GM19099 (cell line): Measurements from ENCODE around the gene TBCCD1.

Experiments used
- POLR2A ChIP-seq: IDR thresholded peaks from 3 replicates; pipeline ENCODE4 v1.6.1; 2011; ENCODE audit warnings: low read depth; ENCODE audit not compliant: insufficient read length; ENCODE audit errors: extremely low read depth

The TBCCD1 gene

DNA sequence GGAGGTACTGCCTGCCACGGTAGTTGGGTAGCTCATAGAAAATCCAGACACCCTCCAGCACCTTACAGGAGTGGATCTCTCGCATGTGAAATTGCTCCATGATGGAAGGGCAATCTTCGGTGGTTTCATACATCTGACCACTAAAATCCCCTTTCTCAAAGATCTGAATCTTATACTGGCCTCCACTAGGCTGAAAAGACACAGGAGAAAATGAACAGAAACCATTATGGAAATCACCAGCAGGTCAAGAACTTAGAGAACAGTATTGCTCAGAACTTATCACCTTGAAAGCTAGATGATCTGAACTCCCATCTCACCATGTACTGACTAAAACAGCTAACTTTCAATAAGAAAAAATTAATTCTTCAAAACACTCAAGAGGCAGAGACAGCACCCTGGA lies 28.4 kb downstream of the TBCCD1 start:
- no peak for TF ChIP-seq POLR2A

DNA sequence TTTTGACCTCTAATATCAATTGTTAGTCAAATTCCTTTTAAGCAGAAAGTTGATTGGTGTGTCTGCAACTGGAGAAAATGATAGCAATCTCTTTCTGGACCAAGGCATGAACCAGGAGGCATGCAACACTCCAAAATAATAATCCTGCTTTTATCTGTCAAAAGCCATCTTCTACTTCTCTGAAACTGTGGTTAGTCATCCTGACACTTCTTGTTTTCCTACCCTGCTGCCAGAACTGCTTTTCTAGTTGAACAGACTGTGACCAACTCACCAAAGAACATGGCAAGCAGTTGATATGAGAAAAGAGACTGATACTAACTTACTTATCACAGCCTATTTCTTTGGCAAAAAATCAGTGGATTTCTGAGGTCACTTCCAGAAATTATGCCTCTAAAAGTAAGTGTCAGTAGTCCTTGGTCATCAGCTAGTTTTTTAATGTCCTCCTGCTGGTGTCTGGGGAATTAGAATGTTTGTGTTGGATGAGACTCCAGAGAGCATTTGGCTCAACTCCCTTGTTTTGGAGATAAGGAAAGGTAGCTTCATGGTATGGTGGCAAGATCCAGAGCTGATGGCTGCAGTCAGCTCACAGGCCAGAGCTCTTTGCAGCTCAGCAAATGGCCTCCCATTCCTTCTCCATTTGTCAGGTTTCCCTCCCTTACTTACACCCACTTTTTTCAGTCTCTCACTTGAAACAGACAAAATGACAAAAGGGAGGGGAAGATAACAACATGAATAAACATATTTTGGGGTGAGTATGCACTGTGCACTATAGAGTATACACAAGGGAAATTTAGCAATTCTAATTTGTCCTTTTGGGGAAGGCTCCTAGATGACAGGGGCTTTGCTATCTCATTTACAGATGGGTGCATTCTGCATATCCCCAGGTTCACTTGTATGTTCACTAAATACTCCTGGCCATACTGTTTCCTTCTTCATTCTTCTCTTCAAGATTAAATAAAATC lies 30.0 kb downstream of the TBCCD1 start:
- no peak for TF ChIP-seq POLR2A

DNA sequence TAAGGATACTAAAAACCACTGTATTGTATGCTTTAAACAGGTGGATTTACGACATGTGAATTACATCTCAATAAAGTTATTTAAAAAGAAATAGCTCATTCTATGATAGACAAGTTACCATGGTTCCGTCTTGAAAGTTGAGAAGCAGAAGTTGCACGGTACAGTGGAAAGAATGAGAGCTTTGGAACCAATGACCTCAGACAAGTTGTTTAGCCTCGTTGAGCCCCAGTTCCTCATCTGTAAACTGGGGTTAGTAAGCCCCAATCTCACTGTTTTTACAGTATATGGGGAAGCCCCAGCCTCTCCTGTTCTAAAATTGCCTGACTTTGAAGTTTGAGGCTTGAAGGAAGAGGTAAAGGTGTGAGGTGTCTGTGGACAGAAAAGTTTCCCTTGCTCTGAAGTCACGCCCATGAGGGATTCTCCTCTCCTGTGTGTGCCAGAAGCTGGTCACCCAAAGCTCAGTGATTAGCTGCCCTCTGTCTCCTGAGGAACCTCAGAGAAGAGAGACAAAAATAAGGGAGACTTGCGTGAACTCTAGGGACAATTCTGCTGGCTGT lies 32.9 kb downstream of the TBCCD1 start:
- TF ChIP-seq POLR2A: no peak

DNA sequence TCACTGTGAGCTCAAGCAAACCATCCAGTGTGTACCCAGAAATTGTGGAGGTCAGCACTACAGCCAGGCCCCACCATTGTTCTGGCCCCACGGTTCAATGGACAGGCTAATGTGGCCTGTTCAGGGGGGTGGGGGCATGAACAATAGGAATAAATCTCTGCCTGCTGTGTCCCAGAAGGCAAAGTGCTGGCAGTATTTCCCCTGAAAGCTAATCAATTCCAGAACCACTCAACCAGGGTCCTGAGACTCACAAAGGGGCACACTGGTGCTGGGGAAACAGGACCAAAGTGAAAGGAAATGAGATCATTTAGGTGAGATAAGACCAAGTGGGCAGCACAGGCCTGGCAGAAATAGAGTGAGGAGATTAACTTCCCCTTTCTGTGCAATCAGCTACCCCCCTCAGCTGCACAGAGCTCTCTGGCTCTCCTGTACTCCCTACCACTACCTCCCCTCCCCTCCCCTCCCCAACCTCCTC lies 34.5 kb downstream of the TBCCD1 start:
- TF ChIP-seq POLR2A: peak; percentile 14

DNA sequence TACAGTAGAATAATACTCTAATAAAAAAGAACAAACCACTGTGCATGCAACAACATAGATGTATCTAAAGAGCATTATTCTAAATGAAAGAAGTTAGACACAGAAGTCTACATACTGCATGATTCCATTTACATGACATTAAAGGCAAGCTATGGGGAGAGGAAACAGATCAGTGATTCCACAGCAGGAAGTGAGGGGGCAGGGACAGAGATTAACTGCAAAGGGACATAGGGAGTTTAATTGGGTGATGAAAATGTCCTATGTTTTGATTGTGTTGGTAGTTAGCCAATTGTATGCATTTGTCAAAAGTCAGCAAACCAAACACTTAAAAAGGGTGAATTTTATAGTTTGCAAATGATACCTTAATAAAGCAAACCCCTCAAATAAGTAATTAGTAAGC lies 36.7 kb downstream of the TBCCD1 start:
- no peak for TF ChIP-seq POLR2A

DNA sequence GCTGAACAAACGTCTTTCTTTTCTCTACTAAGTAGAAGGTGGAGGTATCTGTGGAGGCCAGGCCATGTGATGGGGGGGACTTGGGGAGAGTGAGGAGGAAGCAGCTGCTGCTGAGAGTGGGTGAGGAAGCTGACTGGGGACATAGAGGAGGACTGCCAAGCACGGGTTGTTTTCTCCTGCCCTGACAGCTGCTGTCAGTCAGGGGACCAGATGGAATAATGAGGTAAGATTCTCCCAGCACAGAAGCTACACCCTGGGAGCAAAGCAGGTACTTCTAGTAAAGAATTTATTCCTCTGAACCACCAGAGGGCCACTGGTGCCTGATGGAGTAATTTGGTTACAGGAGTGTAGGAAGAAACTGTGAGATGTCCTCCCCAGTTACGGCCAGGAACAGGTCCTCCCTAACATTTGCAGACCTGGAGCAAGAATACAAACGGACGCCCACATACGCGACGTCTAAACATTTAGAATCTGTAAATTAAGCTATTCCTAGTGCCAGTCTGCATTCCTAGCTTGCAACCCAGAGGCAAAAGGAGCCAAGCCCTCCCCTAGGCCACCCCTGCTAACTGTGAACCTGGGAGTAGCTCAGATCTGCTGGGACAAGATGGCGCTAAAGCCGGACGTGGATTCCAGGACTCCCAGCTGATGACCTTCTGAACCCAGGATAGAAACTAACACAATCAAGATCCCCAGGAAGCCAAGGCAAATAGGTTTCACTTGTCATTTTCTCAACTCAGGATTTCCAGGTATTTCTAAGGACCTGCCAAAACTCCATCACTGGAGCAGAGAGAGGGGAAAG lies 37.7 kb downstream of the TBCCD1 start:
- TF ChIP-seq POLR2A: no peak

DNA sequence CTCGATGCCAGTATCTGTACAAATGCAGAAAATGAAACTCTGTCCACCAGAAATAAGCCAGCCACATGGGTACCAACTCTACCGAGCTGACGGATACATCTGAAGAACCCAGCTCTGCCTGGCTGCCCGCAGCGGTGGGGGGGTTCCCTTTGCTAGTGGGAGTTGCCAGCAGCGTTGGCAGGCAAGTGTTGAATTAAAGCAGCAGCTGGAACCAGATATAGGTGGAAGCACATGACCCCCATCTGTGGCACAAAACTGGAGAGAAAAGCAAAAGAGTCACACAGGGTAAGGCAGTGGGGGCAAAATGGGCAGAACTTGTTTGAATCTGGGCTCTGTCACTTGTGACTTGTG lies 40.9 kb downstream of the TBCCD1 start:
- TF ChIP-seq POLR2A: no peak

DNA sequence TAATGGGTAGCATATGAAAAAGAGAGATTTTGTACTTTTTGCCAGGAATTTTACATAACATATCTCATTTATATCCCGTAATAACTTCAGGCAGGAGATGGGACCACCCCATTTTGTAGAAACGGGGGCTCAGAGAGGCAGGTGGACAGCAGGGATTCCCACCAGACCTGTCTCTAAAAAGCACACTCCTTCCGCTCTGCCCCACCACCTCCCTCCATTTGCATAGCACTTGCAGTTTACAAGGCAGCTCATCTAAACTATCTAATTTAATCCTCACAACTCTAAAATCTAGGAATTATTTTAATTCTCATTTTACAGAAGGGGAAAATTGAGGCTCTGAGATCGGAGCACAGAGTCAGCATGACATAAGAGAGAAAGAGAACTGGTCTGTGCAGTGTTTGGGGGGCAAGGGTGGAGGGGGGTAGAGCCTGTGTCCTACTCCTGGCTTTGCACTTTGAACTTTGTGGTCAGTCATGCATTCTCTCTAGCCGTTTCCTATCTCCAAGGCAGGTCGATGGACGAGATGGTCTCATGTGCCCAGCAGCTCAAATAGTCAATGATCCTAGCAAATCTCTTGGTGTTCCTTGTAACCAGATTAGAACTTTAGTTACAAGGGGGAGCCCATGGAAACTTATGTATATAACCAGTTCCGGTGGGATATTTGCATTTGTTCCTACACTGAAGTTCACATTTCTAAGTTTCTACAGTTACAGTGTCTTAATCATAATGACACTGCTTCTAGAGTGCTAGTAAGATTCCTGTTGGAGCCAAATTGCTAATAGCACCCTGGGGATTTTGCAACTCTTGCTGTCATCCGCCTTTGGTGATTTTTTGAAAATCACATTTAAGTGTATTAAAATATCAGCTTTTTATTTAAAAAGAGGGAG lies 41.5 kb downstream of the TBCCD1 start:
- peak; percentile 23 for TF ChIP-seq POLR2A

DNA sequence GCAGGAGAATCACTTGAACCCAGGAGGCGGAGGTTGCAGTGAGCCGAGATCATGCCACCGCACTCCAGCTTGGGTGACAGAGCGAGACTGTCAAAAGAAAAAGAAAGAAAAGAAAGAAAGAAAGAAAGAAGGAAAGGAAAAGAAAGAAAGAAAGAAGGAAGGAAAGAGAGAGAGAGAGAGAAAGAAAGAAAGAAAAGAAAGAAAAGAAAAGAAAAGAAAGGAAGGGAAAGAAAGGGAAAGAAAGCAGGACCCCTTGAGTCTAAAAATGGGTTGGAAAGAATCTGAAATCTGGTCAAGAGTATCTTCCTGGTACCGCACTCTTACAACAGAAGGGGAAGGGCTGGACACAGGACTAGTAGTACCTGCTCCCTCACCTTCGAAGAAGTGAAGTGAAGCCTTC lies 42.5 kb downstream of the TBCCD1 start:
- TF ChIP-seq POLR2A: no peak

DNA sequence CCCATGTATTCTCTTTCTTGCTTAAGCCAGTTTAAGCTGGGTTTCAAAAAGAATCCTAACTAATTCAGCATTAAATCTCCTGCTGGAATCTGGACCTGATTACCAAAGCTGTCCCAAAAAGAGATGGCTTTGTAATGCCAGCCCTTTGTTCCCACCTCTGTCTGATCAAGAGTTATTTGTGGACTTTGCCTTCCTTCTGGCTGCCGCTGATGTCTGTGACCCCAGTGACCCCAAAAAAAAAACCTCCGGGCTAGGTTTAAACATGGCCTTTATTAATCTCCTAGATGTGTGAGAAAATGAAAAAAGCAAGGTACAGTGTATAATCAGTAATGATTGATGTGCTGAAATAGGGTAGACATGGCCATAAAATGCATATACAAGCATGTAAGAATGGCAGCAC lies 43.7 kb downstream of the TBCCD1 start:
- TF ChIP-seq POLR2A: no peak

DNA sequence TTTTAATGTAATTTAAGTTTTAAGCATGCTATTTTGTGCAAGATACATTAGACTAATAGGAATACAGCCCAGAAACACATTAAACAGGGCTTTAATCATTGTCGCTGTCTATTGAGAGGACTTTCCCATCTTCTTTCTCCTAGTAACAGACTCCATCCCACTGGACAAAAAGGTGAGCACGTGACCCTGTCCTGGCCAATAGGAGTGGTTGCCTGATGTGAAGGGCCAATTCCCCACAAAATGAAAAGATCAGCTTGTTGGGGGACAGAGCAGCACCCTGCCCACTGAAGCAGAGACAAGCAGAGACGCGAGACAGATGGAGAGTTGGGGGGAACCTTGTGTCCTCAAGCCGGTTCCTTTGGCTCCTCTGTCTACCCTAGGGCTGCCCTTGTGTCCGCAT lies 44.1 kb downstream of the TBCCD1 start:
- no peak for TF ChIP-seq POLR2A

DNA sequence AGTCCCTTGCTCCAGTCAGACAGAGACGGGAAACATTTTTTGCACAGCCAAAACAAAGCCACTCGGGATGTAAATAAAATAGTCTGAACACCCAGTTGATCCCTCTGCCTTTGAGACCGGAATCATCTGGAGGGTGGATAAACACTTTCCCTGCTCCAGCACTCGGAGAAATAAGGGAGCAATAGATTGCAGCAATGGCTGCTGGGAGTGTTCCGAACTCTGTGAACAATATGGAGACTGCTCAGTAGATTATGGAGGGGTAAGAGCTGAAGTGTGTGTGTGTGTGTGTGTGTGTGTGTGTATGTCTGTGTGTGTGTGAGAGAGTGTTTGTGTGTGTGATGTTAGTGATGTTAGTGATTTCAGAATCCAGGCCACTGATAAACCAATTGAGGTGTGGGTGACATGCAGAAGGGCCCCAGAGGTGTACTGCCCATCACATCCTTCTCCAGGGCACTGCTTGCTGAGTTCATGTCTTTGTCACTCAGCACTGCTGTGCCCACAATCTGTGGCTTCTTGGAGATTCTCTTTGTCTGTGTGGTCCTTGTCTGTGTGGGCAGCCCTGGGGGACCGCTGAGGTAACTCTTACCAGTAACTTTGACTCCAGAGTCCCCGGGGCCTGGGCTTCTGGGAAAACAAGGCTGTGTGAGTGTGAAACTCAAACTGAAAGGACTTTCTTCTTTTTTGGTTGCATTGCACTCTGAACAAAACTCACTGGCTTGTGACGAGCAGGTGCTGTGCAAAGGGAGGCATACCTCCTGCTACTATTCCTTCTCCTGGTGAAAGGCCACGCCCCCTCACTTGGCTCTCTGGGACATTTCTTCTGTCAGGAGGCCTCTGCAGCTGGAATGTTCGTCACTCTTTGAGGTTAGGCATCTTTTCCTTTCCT lies 45.9 kb downstream of the TBCCD1 start:
- no peak for TF ChIP-seq POLR2A

DNA sequence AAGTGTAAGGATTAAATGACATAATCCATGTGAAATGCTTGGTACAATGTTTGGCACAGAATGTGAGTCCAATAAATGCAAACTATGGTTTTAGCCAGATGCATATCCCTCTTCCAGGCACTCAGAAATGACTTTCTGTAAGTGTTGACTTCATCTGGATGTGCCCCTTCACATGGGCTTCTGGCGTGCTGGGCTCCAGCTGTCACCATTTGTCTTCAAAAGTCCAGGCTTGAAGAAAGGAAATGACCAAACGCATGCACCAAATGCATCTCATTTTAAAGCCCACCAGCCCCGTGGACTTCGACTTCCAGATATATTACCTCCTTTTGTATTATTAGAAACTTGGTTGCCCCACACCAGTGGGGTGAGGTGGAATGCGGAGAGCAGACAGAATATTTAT lies 46.7 kb downstream of the TBCCD1 start:
- TF ChIP-seq POLR2A: no peak
